ENCODE data around the gene GNPDA2.
A peak's percentile ranks its signal among the peaks of the same experiment; 100 is the strongest.

GNPDA2 gene

GRCh38 chr4:44678094-44679041 is 48.0 kb downstream of the GNPDA2 start, which contains the start of gene GUF1:
GUF1 (plus strand) TSS chr4:44678420; CDS start chr4:44678623, 203 bp downstream.
- DNase-seq: peak; percentile 90

GRCh38 chr4:44675366-44675765 is 51.0 kb downstream of the GNPDA2 start:
- no peak for DNase-seq

GRCh38 chr4:44674471-44674870 is 51.9 kb downstream of the GNPDA2 start:
- DNase-seq: no peak

- DNase-seq: no peak
Measured at GRCh38 chr4:44671636-44672035, 54.7 kb downstream of the GNPDA2 start.

GRCh38 chr4:44670506-44671199 is 55.7 kb downstream of the GNPDA2 start:
- DNase-seq: peak; percentile 8

- no peak for DNase-seq
Measured at GRCh38 chr4:44668526-44668925, 57.8 kb downstream of the GNPDA2 start.

GRCh38 chr4:44663539-44664263 is 62.7 kb downstream of the GNPDA2 start:
- no peak for DNase-seq

- no peak for DNase-seq
Measured at GRCh38 chr4:44662623-44663005, 63.7 kb downstream of the GNPDA2 start.

GRCh38 chr4:44661940-44662622 is 64.3 kb downstream of the GNPDA2 start:
- no peak for DNase-seq

GRCh38 chr4:44660396-44660795 is 66.0 kb downstream of the GNPDA2 start:
- no peak for DNase-seq

- no peak for DNase-seq
Measured at GRCh38 chr4:44652002-44652401, 74.4 kb downstream of the GNPDA2 start.

Measured in fibroblast of skin of back (primary cell).